ENCODE measurements around the gene MPV17.
"Not testable (repeated sequence)": the region's sequence is repeated elsewhere in the genome, so short reads cannot be mapped to it uniquely, and the experiment has no call there.

MPV17 gene

DNA sequence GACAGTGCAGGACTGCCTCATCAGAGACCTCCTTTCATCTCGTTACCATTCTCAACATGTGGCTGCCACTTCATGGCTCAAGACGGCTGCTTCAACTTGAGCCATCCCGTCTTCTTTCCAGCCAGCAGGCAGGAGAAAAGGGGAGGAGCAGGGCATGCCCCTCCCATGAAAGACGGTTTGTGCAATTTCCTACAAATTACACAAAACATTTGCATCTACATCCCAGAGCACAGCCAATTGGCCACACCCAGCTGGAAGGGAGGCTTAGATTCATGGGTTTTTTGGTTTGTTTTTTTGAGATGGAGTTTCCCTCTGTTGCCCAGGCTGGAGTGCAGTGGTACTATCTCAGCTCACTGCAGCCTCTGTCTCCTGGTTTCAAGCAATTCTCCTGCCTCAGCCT lies 26.4 kb downstream of the MPV17 start:
- DNase-seq, result no peak

DNA sequence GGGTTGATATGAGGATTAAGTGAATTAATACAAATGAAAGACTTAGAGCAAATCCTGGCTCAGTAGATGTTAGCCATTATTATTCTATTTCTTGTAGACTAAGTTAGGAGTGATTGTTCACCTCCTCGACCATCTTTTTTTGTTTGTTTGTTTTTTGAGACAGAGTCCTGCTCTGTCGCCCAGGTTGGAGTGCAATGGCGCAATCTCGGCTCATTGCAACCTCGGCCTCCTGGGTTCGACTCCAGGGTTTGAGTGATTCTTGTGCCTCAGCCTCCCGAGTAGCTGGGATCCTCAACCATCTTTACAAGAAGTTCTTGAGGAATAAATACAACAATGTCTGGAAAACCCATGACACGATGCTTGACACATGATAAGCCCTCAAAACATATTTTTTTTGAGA lies 28.0 kb downstream of the MPV17 start:
- DNase-seq, result no peak

DNA sequence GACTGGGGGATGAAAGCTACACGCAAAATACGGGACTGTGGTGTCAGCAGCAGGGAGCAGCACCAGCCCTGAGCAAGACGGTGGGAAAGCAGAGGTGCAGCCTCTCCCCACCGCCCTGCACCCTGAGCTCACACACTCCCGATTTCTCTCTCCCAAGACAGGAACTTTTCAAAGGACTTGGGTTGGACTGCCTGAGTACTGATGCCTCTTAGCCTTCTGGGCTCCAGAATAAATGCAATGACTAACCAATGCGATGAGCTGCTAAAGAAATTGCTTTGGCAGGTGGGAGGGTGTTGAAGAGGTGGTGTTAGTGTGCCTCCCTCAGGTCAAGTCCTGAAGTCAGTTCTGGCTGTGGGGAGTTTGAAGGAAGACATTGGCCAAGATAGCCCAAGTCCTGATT lies 31.0 kb downstream of the MPV17 start:
- no peak for DNase-seq

DNA sequence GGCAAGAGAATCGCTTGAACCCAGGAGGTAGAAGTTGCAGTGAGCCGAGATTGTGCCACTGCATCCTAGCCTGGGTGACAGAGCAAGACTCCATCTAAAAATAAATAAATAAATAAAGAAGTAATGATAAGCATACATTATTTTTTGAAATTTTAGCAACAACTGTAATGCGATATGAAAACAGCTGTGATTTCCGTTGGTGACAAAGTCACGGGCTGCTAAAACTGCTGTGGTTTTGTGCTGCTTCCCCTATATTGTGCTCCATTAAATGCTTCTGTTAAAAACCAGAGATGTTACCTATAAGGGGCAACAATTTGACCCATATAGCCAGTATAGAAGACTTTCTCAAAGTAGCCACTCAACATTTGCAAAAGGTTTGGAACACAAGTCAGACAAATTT lies 32.3 kb downstream of the MPV17 start:
- DNase-seq, result no peak

DNA sequence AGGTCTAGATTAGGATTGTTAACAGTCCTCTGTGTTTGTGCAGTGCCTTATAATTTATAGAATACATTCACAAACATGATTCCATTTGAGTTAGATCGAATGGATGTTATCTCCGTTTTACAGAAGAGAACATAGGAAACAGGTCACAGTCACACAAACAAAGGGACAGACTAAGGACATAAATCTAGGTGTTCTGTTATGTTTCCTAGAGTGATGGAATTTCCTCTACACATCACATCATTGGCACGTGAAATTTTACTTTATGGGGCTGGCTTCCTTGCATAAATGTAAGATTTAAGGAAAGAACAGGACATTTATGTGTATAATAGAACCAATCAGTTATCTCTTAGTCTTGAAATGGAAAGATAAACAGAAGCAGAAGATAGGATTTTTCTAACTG lies 34.3 kb downstream of the MPV17 start:
- DNase-seq, result no peak

GRCh38 chr2:27285481-27285880 lies 37.4 kb downstream of the MPV17 start:
- no peak for DNase-seq

DNA sequence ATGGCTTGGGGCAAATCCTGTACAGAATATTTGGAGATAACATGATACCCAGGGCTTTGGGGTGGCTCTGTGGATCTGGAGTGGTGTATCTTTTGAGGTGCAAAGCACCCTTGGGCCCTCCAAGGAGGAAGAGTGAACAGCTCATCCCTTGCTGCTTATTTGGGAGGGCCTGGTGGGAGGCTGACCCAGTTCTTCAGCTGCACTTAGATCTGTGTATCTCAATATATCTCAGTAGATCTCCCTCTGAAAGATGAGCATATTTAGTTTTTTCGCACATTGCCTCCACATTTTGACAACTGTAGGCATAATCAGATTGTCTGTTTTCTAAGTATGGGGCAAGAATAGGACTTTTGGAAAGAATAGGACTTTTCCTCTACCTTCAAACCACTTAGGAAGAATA lies 37.9 kb downstream of the MPV17 start:
- no peak for DNase-seq

GRCh38 chr2:27282892-27283291 lies 40.0 kb downstream of the MPV17 start:
- DNase-seq, result no peak

- no peak for DNase-seq
Measured at GRCh38 chr2:27281855-27282559, 40.9 kb downstream of the MPV17 start, which contains the start of gene TRIM54. TSS of gene TRIM54 (plus strand) at chr2:27282429. CDS start at chr2:27282732, 303 bp downstream.

GRCh38 chr2:27281442-27281841 lies 41.5 kb downstream of the MPV17 start:
- DNase-seq, result no peak

DNA sequence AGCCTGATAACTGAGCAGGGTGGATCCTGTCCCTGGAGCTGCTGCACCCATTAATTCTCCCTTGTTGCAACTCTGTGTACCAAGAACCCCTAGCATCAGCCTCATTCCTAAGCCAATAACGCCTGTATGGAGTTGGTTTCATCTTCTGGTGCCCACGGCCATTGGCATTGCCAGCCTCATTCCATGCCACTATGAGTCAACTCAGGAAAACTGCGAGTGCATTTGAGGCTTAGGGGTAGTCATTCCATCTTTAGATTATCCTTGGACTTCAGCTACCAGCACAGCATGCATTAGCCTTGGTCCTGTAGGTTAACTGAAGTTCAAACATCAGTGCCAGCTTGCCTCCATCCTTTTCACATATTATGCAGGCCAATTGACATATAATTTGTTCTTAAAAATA lies 42.1 kb downstream of the MPV17 start:
- DNase-seq, result no peak

GRCh38 chr2:27278010-27278409 lies 44.9 kb downstream of the MPV17 start:
- DNase-seq, result no peak

DNA sequence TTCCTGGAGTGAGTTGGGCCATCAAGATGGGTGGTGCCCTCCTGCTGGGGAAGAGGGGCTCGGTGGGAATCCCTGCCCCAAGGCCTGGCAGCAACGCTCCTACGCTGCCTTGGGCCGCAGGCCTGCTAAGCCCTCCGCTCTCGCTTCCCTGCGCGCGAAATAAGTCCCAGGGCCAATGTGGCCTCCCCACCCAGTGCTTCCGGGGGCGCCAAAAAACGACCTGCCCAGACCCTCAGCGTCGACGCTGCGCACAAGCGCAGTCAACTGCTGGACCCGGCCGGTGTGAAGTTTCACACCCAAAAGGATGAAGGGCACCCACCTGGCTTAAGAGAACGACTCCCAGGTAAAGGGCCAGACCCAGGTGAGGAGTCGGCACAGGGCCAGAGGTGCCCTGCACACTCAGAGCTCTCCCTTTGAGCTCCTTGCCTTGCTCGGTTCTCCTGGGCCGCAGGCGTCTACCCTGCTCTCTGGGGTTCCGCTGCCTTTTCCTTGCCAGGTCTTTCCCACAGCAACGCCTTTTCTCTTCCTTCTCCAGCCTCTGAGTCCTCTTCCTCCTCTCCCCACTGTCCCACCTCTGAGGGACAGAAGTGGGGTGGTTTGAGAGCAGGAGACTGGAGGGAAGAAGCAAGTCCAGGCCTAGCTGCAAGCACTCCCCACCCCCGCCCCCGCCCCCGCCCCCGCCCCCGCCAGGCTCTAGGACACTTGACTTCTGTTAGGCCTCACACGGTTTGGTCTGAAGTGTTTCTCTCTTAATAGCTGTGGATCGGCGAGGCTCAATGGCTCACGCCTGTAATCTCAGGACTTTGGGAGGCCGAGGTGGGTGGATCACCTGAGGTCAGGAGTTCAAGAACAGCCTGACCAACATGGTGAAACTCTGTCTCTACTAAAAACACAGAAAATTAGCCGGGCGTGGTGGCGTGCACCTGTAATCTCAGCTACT lies 47.4 kb downstream of the MPV17 start, which contains the start of gene DNAJC5G:
DNAJC5G (plus strand) TSS at position 223 of the 940 bp plus-strand sequence. CDS start 1,296 bp downstream, outside the sequence.
- DNase-seq, result no peak

DNA sequence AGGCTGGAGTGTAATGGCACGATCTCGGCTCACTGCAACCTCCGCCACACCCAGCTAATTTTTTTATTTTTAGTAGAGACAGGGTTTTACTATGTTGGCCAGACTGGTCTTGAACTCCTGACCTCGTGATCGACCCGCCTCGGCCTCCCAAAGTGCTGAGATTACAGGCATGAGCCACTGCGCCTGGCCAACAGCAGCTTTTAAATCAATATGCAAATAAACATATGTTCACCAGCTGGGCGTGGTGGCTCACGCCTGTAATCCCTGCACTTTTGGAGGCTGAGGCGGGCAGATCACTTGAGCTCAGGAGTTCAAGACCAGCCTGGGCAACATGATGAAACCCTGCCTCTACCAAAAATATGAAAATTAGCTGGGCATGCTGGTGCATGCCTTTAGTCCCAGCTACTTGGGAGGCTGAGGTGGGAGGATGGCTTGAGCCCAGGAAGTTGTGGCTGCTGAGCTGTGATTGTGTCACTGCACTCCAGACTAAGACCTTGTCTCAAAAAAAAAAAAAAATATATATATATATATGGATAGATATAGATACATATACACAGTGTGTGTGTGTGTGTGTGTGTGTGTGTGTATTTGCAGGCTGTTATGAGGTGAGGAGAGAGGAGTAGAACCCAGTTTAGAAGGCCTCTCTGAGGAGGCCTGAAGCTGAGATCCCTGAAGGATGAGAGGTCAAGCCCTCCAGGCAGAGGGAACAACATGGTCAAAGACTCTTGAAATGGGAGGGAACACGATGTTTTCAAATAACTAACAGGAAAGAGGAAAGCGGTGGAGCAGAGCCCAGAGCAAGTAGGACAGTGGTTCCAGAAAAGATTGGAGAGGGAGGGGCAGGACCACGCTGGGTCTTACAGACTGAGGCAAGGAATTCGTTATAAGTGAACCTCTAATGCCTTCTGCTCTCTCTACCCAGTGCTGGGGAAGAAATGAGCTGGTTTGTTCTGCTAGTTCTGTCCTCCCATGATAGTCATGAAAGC lies 50.1 kb downstream of the MPV17 start:
- DNase-seq, result not testable (repeated sequence)

DNA sequence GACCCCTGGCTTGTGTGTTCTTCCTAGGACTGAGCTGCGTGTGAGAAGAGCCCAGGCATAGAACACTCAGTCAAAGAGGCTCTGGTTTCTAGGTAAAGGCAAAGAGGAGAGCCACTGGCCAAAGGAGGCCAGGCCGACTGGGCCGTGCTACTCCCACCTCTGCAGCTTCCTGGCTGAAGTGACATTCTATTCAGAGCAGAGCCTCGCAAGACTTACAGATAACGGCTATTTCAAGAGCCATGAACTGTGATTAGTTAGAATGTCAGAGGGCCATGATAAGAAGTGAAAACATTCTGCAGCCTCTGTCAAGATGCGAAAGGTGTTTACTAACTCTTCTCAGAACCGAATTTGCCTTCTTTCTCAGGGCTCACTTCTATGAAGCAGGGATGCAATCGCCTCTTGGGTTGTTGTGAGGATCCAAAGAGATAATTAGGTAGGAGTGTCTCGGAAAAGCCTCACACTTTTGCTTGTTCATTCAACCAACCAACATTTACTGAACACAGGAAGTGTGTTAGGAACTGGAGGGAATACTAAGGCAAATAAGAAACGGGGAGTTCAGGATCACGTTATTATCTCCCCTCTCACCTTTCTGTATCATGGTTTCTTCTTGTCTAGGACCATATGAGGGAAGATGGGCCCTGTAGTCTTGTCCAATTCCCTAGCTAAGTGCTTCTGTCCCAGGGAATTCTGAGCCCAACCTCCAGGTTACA lies 51.1 kb downstream of the MPV17 start:
- no peak for DNase-seq

DNA sequence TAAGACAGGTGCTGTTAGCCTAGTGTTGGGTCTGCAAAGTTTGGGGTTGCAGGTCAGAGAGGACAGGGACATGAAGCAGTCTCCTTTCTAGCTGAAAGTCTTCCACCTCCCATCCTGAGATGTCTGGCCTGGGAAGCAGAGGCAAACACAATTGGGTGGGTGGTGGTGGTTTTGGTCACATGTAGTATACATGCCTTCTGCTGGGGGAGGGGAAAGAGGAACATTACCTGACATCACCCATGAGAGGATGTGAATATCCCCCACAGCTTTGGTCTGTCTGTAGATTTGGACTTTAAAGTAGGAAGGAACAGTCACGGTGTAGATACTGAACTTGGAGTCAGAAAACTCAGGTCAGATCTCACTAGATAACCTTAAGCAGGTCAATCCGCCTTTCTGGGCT lies 52.2 kb downstream of the MPV17 start:
- DNase-seq, result no peak

DNA sequence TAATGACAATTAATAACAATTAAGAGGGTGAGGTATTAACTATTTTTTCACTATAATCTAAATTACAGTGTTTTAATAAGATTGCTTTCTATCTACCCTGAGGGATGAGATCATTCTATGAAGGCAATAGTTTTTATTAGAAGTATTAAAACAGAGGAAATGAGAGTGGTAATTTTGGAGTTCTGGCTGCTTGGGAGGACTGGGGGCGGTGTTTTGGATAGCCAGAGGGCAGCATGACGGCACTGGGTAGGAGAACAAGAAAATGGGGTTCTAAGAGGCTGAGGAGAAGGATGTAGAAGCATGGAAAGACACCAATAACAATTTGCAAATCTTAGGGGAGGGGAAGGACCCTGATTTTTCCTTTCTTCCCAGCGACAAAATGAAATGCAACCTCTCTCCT lies 52.8 kb downstream of the MPV17 start:
- no peak for DNase-seq

- DNase-seq, result not testable (repeated sequence)
Measured at GRCh38 chr2:27268296-27268695, 54.6 kb downstream of the MPV17 start.

DNA sequence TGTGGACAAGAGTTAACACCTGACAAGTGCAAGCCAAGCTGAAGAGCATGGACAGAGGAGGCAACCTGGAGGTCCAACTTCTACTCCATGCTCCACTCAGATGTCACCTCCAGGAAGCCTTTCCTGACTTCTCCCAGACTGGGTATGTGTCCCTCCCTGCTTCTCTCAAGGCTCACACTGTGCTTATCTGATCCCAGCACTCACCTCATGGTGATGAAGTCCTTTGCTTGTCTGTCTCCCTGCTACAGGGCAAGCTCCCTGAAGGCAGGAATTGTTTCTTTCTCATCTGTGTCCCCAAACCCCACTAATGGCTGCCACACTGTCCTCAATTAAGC lies 57.4 kb downstream of the MPV17 start:
- DNase-seq, result no peak

DNA sequence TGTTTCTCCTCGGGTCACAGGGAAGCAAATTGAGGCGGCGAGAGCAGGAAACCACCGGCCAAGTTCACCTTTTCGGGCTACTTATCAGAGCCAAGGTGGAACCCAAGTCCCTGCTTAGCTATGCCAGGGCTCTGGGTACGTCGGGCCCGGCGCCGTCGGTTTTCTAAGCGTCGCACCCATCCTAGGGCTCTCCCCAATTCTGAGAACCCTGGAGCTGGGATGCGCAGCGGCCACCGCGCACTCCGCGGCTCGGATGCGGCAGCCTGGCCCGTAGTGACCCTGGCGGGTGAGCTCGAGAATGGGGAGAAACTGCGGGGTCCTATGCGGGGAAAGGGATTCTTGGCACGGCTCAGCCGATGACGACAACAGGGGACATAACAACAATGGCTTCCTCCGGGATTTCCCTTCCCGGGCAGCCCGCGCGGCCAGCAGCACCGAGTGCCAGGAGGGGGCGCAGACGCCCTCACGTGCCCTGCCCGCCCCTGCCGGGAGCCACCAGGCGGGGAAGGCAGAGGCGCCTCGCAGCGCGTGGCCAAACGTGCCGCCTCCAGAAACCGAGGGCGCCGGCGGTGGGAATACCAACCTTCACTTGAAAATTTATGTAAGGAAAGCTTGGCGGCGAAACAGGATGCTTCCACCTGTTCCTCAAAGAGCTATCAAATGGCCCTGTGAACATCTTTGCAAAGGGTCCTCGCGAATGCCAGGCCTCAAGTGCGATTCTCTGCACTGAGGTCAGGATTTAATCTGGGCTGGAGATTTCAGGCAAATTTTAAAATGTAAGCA lies 58.0 kb downstream of the MPV17 start:
- DNase-seq, result no peak

- DNase-seq, result no peak
Measured at GRCh38 chr2:27264253-27264752, 58.6 kb downstream of the MPV17 start.

Measured in amniotic stem cell (primary cell).